Lung (tissue), 12 donors: ENCODE measurements around the gene NTHL1. TPM values are rescaled to one million over a fixed set of nuclear protein-coding genes. Genes with fewer than 3 reads are reported as not detected.

ENCODE experiments used
- ATAC-seq: fragments of 200-7000 bp; cut with Tn5 transposase; one replicate; pipeline ENCODE4 v1.9.1; 2020; ENCODE audit warnings: moderate number of reproducible peaks; ENCODE audit not compliant: insufficient read depth, low FRiP score
- DNase-seq, 3 donors: peaks; one replicate each; pipeline ENCODE4 v3.0.0-alpha.2; 2013 to 2017
- H3K27ac ChIP-seq, 2 donors: one replicate each; pipeline ENCODE4 v1.5.1; 2013; ENCODE audit warnings: mild to moderate bottlenecking in 2 of 2, moderate library complexity in 2 of 2, control low read depth in 1 of 2, inconsistent platforms in 1 of 2, low read depth in 1 of 2, low read length in 1 of 2
- H3K27me3 ChIP-seq, 3 donors: one replicate each; pipeline ENCODE4 v1.5.1; 2013; ENCODE audit warnings: low read length in 2 of 3; ENCODE audit not compliant: control insufficient read depth in 3 of 3, insufficient read depth in 3 of 3
- H3K36me3 ChIP-seq, 4 donors: one replicate each; pipeline ENCODE4 v1.5.1; 2013; ENCODE audit warnings: low read length in 4 of 4, mild to moderate bottlenecking in 1 of 4, moderate library complexity in 1 of 4; ENCODE audit not compliant: control insufficient read depth in 4 of 4, insufficient read depth in 4 of 4
- H3K4me1 ChIP-seq, 5 donors: one replicate each; pipeline ENCODE4 v1.5.1; 2013; ENCODE audit warnings: low read length in 5 of 5, mild to moderate bottlenecking in 2 of 5, moderate library complexity in 1 of 5; ENCODE audit not compliant: control insufficient read depth in 5 of 5, insufficient read depth in 5 of 5
- H3K4me3 ChIP-seq: one replicate; pipeline ENCODE4 v1.5.1; 2013; ENCODE audit warnings: mild to moderate bottlenecking, control low read depth, moderate library complexity
- H3K9ac ChIP-seq, 2 donors: one replicate each; pipeline ENCODE4 v1.5.1; 2013; ENCODE audit warnings: low read length in 2 of 2, control low read depth in 1 of 2; ENCODE audit not compliant: insufficient read depth in 1 of 2
- H3K9me3 ChIP-seq, 4 donors: one replicate each; pipeline ENCODE4 v1.5.1; 2013; ENCODE audit warnings: low read length in 3 of 4, mild to moderate bottlenecking in 1 of 4, moderate library complexity in 1 of 4; ENCODE audit not compliant: control insufficient read depth in 4 of 4, insufficient read depth in 3 of 4
- CTCF ChIP-seq: IDR thresholded peaks from 2 replicates; pipeline ENCODE4 v1.5.1; 2012; ENCODE audit warnings: mild to moderate bottlenecking; ENCODE audit errors: control extremely low read depth, extremely low read depth
- WGBS, 2 donors: extraction: QIAGEN DNeasy Blood & Tissue Kit; methylation state at CpG; one replicate each; pipeline ENCODE4 v1.1.7; 2013; 5-methylcytosine and 5-hydroxymethylcytosine counted together
- polyA plus RNA-seq, 2 donors: library from polyadenylated mRNA; stranded (reverse); fragments of 200-250 nt; gene quantifications; one replicate each; pipeline ENCODE4 v1.2.1, GENCODE V29; 2013
- total RNA-seq, 2 donors: library from RNA; depleted of rRNA in 1 of 2; stranded (reverse); fragments of >200 nt in 1 of 2; gene quantifications; one replicate each; pipeline ENCODE4 v1.2.1, GENCODE V29; 2014 to 2021
- donor health status: control.
- donor health status: control.
- donor health status: Bipolar disorder and iron deficiency.
- donor health status: healthy.
- donor health status: DM: yes; HTN: yes; CAD: no.

The NTHL1 gene
- total and polyA plus RNA-seq, 4 donors: 19.3 to 43.5 (median 29.1) TPM

GRCh38 chr16:2040041-2040786 is 7.4 kb downstream of the NTHL1 start:
- no peaks in the 10 kb centered on the region for H3K27me3 ChIP-seq
- 68 to 71% methylated on average over 24 of the region's 24 CpGs for WGBS, 2 donors
- DNase-seq (no peak), ATAC-seq (no peak)
- H3K27ac ChIP-seq: peak overlapping the region; percentile 70 to 89
- H3K36me3 ChIP-seq: peaks cover 0 to 20% (median 12%) of the 10 kb centered on the region in 4 donors
- TF ChIP-seq CTCF: no peak
- H3K4me1 ChIP-seq: peaks cover 3 to 81% (median 67%) of the 10 kb centered on the region in 5 donors
- H3K9me3 ChIP-seq: no peaks in the 10 kb centered on the region
- H3K9ac ChIP-seq: no peak overlapping the region
- no peak overlapping the region for H3K4me3 ChIP-seq

GRCh38 chr16:2039274-2040031 is 8.2 kb downstream of the NTHL1 start:
- ATAC-seq: no peak
- peaks cover 0 to 20% (median 12%) of the 10 kb centered on the region in 4 donors for H3K36me3 ChIP-seq
- DNase-seq: peak; percentile 99 to 100 (median 99)
- TF ChIP-seq CTCF: no peak
- no peak overlapping the region for H3K4me3 ChIP-seq
- H3K27me3 ChIP-seq: no peaks in the 10 kb centered on the region
- peaks cover 3 to 89% (median 70%) of the 10 kb centered on the region in 5 donors for H3K4me1 ChIP-seq
- no peak overlapping the region for H3K9ac ChIP-seq
- no peaks in the 10 kb centered on the region for H3K9me3 ChIP-seq
- peak overlapping the region; percentile 70 to 89 for H3K27ac ChIP-seq
- WGBS, 2 donors: 37 to 56% methylated on average over 29 of the region's 29 CpGs

GRCh38 chr16:2038382-2039231 is 9.0 kb downstream of the NTHL1 start:
- H3K9ac ChIP-seq: no peak overlapping the region
- H3K27me3 ChIP-seq: no peaks in the 10 kb centered on the region
- peaks cover 0 to 20% (median 12%) of the 10 kb centered on the region in 4 donors for H3K36me3 ChIP-seq
- H3K9me3 ChIP-seq: no peaks in the 10 kb centered on the region
- peak overlapping the region; percentile 70 to 89 for H3K27ac ChIP-seq
- peaks cover 3 to 93% (median 70%) of the 10 kb centered on the region in 5 donors for H3K4me1 ChIP-seq
- WGBS, 2 donors: 62 to 66% methylated on average over 41 of the region's 41 CpGs
- DNase-seq (peak; percentile 93 to 97 (median 96)), ATAC-seq (no peak)
- TF ChIP-seq CTCF: no peak
- H3K4me3 ChIP-seq: no peak overlapping the region
